ENCODE data around the gene HMMR. TPM values are rescaled to one million over a fixed set of nuclear protein-coding genes. Genes with fewer than 3 reads are reported as not detected.

The HMMR gene
- total RNA-seq, 1 experiment from 2014 or later, result 54.9 TPM

- H2AFZ ChIP-seq (ENCODE audit: low read depth, low read length, poor library complexity, severe bottlenecking), result no peak overlapping the region
- H3K27me3 ChIP-seq (ENCODE audit: insufficient read depth, low read length), result no peaks in the 10 kb centered on the region
- POLR2A ChIA-PET, result interaction anchor here (1.0 to 1.1 kb wide), 2 partner anchors 16 to 59 kb away, joined by 3 read pairs; partner anchors contain the start of genes HMMR and NUDCD2
Measured at GRCh38 chr5:163444526-163444925, 15.9 kb upstream of the HMMR start.

More at GRCh38 chr5:163444526-163444925, 15.9 kb upstream of the HMMR start:
- intact Hi-C loops (cut with micrococcal nuclease), result no loop called here
- Histone ChIP-seq H3K9me3 (ENCODE audit: control insufficient read depth in 1 of 2, insufficient read depth in 1 of 2, low read depth in 1 of 2, low read length in 2 of 2) (no peaks in the 10 kb centered on the region), H3K27ac (ENCODE audit: low read depth, low read length) (no peak overlapping the region), H3K4me1 (ENCODE audit: control insufficient read depth in 1 of 2, insufficient read depth in 2 of 2, low read length in 2 of 2) (no peaks in the 10 kb centered on the region), H3K4me3 (replicated peaks in 1 of 2; ENCODE audit: low read depth in 1 of 2, low read length in 2 of 2) (no peak overlapping the region), H3K9me2 (ENCODE audit: insufficient read depth) (no peaks in the 10 kb centered on the region), H3K79me2 (ENCODE audit: insufficient read depth, low read length) (peaks cover 34% of the 10 kb centered on the region), H4K20me1 (ENCODE audit: insufficient read depth) (no peaks in the 10 kb centered on the region), H3K4me2 (ENCODE audit: low read length) (no peak overlapping the region), H3K9ac (ENCODE audit: low read length) (no peak overlapping the region), H3K36me3 (ENCODE audit: control insufficient read depth in 1 of 2, insufficient read depth in 2 of 2, low read length in 2 of 2) (peaks cover 45 to 75% of the 10 kb centered on the region in 2 experiments)
- DNase-seq (ENCODE audit: low read depth, low spot score) (no peak), ATAC-seq (no peak)
- CTCF ChIA-PET, result no interaction called here
- no peak for TF ChIP-seq TCF7L2 (IDR thresholded peaks at IDR 0.05; ENCODE audit: borderline replicate concordance, extremely low read depth, insufficient read depth, insufficient read length)
- no peak for TF ChIP-seq SP1 (IDR thresholded peaks at IDR 0.05; ENCODE audit: low read depth)
- TF ChIP-seq JUND (IDR thresholded peaks at IDR 0.05), result no peak
- TF ChIP-seq CEBPB (IDR thresholded peaks at IDR 0.05; ENCODE audit: low read depth), result no peak
- TF ChIP-seq POLR2A (IDR thresholded peaks at IDR 0.05; ENCODE audit: borderline replicate concordance, extremely low read depth, insufficient read depth, insufficient read length), result no peak
- no peak for TF ChIP-seq ZNF274 (IDR thresholded peaks at IDR 0.05; ENCODE audit: low read depth, low read length)
- no peak for TF ChIP-seq CBX3 (IDR thresholded peaks at IDR 0.05; ENCODE audit: low read depth)
- TF ChIP-seq CTCF (IDR thresholded peaks at IDR 0.05 in 2 of 3, conservative IDR thresholded peaks at IDR 0.05 in 1 of 3; ENCODE audit: borderline replicate concordance in 1 of 3, insufficient read depth in 1 of 3, low read depth in 2 of 3, low read length in 2 of 3), result no peak
- no peak for TF ChIP-seq SRF (IDR thresholded peaks at IDR 0.05; ENCODE audit: low read depth)
- no peak for TF ChIP-seq EZH2phosphoT487 (IDR thresholded peaks at IDR 0.05; ENCODE audit: borderline replicate concordance)
- no peak for TF ChIP-seq SIN3A (IDR thresholded peaks at IDR 0.05; ENCODE audit: low read depth)
- TF ChIP-seq ZFX (IDR thresholded peaks at IDR 0.05), result no peak
- TF ChIP-seq EGR1 (IDR thresholded peaks at IDR 0.05; ENCODE audit: low read depth), result no peak
- TF ChIP-seq RAD21 (IDR thresholded peaks at IDR 0.05; ENCODE audit: low read depth), result no peak
- BruUV-seq (replicated peaks), result no TSS peak
- RAD21 ChIA-PET (ENCODE audit: low non-redundant PET in 1 of 2, low total read pairs in 2 of 2, uncharacterized antibody in 2 of 2, unreplicated experiment in 2 of 2), result no interaction called here
